DMS 273 treated with DMSO at 0.1 percent for 48 hours (cell line): ENCODE measurements around the gene MATCAP1.

ENCODE experiments used
- DNase-seq: peaks from one replicate; lab custom pipeline; 2025; lab: John Stamatoyannopoulos, UW

MATCAP1 gene

GRCh38 chr16:67156143-67156844 is 27.5 kb downstream of the MATCAP1 start:
- no peak for DNase-seq

- peak; percentile 15 for DNase-seq
Measured at GRCh38 chr16:67155295-67156142, 28.2 kb downstream of the MATCAP1 start.

GRCh38 chr16:67154578-67155294 is 29.0 kb downstream of the MATCAP1 start:
- no peak for DNase-seq

DNA sequence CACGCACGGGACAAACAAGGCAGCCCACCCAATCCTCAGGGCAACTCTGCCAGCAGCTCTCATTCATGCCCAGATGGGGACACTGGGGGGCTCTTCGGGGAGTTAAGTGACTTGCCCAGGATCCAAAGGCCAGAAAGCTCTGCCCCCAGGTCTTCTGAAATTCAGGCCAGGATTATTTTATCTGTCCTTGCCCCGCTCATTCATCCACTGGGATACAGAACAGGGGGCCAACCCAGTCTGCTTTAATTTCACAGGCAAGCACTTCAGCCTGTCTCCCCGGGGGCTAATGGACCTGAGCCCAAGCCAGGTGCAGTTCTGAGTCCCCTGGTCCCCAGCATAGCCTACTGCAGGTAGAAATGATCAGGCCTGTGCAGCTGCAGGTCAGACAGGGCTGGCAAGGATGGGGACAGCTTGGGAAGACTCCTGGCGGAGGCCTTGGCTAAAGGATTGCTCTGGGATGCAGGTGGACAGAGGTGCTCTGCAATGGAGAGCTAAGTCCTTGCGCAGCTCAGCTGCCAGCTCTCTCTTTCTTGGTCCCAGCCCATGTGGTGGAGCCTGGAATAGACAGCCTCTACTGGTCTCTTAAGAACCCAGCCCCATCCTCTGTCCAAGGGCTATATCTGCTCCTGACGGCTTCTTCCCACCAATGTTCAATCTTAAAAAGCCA is 32.2 kb downstream of the MATCAP1 start:
- no peak for DNase-seq

DNA sequence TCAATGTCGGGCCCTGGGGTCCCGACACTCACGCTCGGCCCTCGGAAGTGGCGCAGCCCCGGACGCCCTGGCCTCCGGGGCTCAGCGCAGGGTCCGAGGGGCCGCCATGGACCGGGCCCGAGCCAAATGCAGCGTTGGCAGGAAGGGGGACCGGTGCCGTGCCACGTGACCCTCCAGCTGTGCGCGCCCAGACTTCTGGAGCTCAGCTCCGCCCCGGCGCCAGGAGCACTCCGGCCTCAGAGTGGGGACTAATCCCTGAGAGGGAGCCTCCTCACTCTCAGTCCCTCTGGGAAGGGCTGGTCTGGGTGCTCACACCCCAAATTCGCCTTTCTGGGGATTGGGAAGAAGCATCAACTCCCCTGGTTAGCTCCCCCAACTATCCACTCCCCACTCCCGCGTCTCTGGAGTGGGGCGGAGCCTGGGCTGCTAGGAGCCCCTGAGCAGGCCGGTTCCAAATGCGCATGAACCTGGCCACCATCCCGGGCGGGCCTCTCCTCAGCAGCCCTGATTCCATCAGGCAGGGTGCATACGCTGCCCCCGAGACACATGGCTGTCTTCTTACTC is 32.8 kb downstream of the MATCAP1 start, which contains the start of gene B3GNT9:
B3GNT9 (minus strand) TSS at position 166 of the 564 bp plus-strand sequence. CDS start 513 bp downstream, outside the sequence.
- DNase-seq: peak; percentile 56

DNA sequence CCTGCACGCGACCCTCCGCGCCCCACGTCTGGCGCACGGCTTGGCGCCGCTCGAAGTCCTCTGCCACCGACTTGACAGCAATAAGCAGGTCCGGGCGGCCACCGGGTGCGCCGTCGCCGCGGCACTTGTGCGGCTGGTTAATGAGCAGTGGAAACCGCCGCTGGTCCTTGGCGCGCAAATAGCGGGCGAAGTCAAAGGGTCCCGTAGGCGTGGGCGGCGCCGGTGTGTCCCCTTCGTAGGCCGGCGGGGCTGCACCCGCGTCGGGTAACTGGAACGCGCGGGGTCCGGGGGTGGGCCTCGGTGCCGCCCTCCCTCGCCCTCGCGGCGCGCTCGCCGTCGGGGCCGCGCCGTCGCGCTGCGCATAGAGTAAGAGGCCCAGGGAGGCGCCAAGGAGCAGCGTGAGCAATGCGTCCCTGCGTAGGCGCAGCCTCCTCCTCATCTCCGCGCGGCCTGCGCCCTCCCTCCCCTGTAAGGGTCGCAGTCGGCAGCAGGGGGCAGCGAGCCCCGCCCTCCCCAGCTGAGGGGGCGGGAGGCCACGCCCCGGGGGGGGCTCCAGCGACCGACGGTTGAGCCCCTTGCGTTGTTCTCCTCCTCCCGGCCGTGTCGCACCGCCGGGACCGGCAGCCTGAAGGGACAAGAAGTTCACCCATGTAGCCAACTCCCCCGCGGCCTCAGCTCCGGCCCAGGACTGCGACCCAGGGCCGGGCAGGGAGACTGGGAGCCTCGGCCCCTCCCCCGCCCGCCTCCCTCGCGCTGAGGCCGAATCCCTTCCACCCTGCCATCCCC is 33.5 kb downstream of the MATCAP1 start:
- no peak for DNase-seq

DNA sequence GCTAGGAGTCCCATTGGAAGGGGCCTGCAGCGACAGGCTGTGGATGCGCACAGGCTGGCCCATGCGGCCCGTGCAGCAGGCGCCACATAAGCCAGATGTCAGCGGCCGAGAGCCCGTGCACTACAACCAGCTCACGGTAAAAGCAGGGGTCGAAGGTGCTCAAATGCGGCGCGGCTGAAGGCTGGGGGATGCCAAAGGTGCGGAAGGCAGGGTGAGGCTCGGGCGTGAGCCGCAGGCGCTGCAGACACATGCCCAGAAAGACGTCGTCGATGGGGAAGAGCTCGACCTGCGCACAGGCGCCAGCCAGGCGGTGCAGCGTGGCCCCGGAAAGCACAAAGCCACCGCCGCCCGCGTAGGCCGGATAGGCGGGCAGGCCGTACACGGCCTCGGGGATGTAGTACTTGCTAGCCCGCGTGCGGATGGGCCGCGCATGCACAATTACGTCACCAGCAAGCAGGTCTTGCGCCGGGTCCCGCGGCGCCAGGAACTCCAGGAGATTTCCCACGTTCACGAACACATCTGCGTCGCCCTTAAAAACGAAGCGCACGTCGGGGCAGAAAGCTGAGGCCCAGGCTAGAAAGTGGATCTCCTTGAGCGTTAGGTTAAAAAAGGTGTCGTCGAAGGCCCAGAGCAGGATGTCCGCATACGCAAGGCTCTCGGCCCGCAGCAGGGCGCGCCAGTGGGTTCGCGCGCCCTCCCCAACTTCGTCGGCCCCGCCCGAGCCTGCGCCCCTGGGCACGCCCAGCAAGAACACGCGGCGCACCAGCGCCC is 34.3 kb downstream of the MATCAP1 start:
- DNase-seq: no peak

DNA sequence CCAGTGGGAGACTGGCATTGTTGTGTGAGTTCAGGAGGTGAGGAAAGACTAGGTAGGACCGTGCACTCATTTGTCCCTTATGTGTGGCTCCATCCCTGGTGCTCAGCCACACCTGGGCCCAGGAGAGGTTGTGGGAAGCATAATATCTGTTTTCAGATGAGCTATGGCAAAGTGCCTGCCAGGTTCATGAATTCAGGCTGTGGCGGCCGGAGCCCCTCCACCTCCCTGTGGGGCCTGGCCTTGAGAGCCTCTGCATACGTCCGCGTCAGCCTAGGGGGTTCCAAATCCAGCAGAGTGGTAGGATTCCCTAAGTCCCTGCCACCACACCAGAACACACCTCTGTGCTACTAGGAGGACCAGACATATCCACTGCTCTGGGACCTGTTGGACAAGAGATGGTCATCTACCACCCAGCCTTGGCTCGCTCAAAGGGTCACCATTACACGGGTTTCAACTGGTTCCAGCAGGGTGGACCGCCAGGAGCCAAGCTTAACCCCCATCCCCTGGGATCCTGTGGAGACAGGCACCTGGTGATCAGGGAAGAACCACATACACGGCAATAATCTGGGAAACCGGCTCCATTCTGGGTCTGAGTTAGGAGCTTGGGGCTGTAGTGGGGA is 35.0 kb downstream of the MATCAP1 start:
- DNase-seq: no peak

GRCh38 chr16:67148221-67148620 is 35.5 kb downstream of the MATCAP1 start:
- DNase-seq: no peak

- DNase-seq: no peak
Measured at GRCh38 chr16:67147437-67148140, 36.2 kb downstream of the MATCAP1 start.

DNA sequence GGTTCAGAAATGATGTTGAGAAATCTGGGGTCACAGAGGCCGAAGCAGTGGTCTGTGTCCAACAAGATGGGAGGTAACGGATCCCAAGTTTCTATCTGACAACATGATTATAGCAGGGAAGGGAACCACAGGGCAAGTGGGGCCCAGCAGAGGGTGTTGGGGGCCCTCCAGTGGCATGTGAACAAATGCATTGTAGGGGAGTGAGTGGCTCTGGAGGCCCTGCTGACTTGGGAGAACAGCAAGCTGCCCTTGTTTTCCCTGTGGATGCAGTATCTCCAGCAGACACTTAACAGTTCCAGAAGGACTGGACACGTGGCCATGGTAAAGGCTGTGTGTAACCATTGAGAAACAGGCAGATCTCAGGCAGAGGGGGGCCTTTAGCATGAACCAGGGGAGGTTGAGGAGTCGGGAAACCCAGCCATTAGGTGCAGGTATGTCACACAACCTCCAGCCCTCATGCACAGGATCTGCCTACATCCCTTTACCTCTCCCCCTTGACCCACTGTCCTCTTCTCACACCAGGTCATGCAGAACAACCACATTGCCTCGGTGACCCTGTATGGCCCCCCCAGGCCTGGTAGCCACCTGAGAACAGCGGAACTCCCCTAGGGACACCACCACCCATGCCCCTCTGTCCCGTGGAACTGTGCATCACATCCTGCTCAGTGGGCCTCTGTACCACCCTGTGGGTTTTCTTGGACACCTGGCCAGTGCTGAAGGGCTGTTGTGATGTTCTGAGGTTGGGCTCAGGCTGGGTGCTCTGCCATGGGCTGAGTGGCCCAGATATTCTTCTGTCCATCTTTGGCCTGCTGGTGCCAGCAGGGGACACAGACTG is 37.0 kb downstream of the MATCAP1 start:
- DNase-seq: no peak

DNA sequence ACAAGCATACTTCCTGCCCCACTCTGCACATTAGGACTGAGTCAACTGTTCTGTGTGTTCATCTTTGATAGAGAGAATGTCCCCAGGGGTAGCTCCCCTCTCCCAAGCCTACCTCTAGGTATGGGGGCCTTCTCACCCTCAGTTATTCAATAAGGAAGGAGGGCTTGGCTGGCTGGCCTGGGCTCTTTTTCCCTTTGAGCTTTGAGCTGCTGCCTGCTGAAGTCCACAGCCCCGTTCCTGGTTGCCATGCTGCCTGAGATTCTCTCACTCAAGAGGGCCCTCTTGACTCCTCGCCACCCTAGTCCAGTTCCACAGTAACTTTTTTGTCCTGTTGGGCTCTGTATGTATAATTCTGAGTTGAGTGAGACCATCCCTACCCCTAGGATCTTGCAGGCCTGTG is 38.0 kb downstream of the MATCAP1 start:
- DNase-seq: no peak

GRCh38 chr16:67144943-67145342 is 38.8 kb downstream of the MATCAP1 start:
- DNase-seq: no peak

GRCh38 chr16:67142342-67142741 is 41.4 kb downstream of the MATCAP1 start:
- DNase-seq: no peak

GRCh38 chr16:67141391-67141790 is 42.4 kb downstream of the MATCAP1 start:
- no peak for DNase-seq

DNA sequence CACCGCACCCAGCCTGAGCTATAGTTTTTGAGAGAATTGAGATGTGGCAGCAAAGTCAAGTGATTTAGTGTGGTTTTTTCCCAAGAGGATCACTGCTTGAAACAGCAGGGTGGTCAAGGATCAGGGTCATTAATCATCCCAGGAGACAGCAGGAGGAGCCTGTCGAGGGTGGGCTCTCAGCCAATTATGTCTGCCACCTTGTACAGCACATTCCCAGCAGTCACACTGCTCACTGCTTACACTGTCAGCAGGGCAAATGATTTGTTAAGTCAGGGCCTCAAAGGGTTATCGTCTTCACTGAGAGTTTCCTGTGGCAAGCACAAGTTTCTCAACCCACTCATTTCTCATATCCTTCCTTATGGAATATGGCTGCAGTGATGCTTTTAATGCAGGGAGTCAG is 46.2 kb downstream of the MATCAP1 start:
- no peak for DNase-seq

GRCh38 chr16:67129422-67129821 is 54.3 kb downstream of the MATCAP1 start:
- no peak for DNase-seq

GRCh38 chr16:67128887-67129286 is 54.9 kb downstream of the MATCAP1 start:
- DNase-seq: no peak
